ENCODE data around the gene ALDH1L1. TPM values are rescaled to one million over a fixed set of nuclear protein-coding genes. Genes with fewer than 3 reads are reported as not detected.

Gene ALDH1L1
- total and polyA plus RNA-seq, 2 experiments from 2014 or later, result 1.0 to 1.3 TPM

DNA sequence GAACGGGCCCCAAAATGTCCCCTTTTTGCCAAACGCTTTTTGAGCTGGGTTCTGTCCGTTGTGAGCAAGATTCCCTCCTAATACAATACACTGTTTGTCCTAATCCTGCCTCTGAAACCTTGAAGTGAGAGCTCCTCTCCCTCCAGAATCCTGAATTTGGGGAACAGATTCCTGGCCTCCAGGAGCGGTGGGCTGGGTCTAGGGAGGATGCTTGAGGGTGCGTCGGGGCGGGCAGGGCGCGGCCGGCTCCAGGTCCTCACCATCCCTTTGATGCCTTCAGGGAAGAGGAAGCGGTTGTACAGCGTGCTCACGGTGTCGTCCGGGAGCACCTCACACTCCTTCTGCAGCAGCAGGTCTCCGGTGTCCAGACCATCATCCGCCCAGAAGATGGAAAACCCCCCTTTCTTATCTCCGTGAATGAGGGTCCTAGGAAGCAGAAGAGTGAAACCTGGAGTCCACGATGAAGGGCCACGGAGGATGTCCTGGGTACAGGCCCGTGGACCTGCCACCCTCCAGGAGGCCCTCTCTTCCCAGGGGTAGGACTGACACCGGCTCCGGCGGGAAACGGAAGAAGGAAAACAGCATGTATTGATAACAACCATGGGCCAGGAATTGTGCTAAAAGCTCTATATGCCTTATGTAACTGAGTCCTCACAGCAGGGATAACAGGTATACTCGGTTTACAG is 23.2 kb downstream of the ALDH1L1 start:
- Histone ChIP-seq H3K4me1 (ENCODE audit: insufficient read depth) (no peaks in the 10 kb centered on the region), H3K4me3 (no peak overlapping the region), H3K27ac (ENCODE audit: low read depth) (no peak overlapping the region), H3F3A (replicated peaks; ENCODE audit: low read depth) (no peaks in the 10 kb centered on the region), H3K36me3 (ENCODE audit: insufficient read depth) (no peaks in the 10 kb centered on the region), H3K27me3 (ENCODE audit: insufficient read depth) (no peaks in the 10 kb centered on the region), H3K9me2 (ENCODE audit: insufficient read depth) (no peaks in the 10 kb centered on the region), H2AFZ (no peak overlapping the region), H3K4me2 (no peak overlapping the region), H4K20me1 (replicated peaks; ENCODE audit: insufficient read depth) (no peaks in the 10 kb centered on the region), H3K79me2 (replicated peaks; ENCODE audit: insufficient read depth) (no peaks in the 10 kb centered on the region)
- no peak overlapping the region for H3K4me3 Mint-ChIP-seq
- DNase-seq (ENCODE audit: low spot score), result no peak
- H3K27ac Mint-ChIP-seq, result no peak overlapping the region
- peaks cover 2% of the 10 kb centered on the region; the same call in 1 of the 3 replicates for H3K9me3 Mint-ChIP-seq
- H3K36me3 Mint-ChIP-seq (ENCODE audit: low read depth), result peaks cover 3% of the 10 kb centered on the region; the same call in 1 of the 3 replicates
- no peaks in the 10 kb centered on the region; the same call in 2 of the 3 replicates for H3K4me1 Mint-ChIP-seq
- ATAC-seq, result no peak
- TF ChIP-seq, protein P1, sequence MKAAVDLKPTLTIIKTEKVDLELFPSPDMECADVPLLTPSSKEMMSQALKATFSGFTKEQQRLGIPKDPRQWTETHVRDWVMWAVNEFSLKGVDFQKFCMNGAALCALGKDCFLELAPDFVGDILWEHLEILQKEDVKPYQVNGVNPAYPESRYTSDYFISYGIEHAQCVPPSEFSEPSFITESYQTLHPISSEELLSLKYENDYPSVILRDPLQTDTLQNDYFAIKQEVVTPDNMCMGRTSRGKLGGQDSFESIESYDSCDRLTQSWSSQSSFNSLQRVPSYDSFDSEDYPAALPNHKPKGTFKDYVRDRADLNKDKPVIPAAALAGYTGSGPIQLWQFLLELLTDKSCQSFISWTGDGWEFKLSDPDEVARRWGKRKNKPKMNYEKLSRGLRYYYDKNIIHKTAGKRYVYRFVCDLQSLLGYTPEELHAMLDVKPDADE (IDR thresholded peaks at IDR 0.05), result no peak
- TF ChIP-seq NANOG (IDR thresholded peaks at IDR 0.05; ENCODE audit: borderline replicate concordance) (no peak), STAT1 (IDR thresholded peaks at IDR 0.05; ENCODE audit: unreplicated experiment) (no peak), EZH2phosphoT487 (IDR thresholded peaks at IDR 0.05; ENCODE audit: unreplicated experiment) (no peak), ZNF331 (CRISPR knock-in tag; IDR thresholded peaks at IDR 0.05; ENCODE audit: low read depth) (no peak), EZH2 (IDR thresholded peaks at IDR 0.05; ENCODE audit: low read depth, unreplicated experiment) (no peak), POLR2AphosphoS5 (IDR thresholded peaks at IDR 0.05; ENCODE audit: low read depth) (no peak), CREB1 (CRISPR knock-in tag; IDR thresholded peaks at IDR 0.05; ENCODE audit: low read depth) (no peak), JUNB (IDR thresholded peaks at IDR 0.05; ENCODE audit: unreplicated experiment) (no peak), ZNF114 (CRISPR knock-in tag; IDR thresholded peaks at IDR 0.05) (no peak)
- TF ChIP-seq, protein P2, sequence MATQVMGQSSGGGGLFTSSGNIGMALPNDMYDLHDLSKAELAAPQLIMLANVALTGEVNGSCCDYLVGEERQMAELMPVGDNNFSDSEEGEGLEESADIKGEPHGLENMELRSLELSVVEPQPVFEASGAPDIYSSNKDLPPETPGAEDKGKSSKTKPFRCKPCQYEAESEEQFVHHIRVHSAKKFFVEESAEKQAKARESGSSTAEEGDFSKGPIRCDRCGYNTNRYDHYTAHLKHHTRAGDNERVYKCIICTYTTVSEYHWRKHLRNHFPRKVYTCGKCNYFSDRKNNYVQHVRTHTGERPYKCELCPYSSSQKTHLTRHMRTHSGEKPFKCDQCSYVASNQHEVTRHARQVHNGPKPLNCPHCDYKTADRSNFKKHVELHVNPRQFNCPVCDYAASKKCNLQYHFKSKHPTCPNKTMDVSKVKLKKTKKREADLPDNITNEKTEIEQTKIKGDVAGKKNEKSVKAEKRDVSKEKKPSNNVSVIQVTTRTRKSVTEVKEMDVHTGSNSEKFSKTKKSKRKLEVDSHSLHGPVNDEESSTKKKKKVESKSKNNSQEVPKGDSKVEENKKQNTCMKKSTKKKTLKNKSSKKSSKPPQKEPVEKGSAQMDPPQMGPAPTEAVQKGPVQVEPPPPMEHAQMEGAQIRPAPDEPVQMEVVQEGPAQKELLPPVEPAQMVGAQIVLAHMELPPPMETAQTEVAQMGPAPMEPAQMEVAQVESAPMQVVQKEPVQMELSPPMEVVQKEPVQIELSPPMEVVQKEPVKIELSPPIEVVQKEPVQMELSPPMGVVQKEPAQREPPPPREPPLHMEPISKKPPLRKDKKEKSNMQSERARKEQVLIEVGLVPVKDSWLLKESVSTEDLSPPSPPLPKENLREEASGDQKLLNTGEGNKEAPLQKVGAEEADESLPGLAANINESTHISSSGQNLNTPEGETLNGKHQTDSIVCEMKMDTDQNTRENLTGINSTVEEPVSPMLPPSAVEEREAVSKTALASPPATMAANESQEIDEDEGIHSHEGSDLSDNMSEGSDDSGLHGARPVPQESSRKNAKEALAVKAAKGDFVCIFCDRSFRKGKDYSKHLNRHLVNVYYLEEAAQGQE (IDR thresholded peaks at IDR 0.05; ENCODE audit: unreplicated experiment), result no peak
- TF ChIP-seq, protein P3, sequence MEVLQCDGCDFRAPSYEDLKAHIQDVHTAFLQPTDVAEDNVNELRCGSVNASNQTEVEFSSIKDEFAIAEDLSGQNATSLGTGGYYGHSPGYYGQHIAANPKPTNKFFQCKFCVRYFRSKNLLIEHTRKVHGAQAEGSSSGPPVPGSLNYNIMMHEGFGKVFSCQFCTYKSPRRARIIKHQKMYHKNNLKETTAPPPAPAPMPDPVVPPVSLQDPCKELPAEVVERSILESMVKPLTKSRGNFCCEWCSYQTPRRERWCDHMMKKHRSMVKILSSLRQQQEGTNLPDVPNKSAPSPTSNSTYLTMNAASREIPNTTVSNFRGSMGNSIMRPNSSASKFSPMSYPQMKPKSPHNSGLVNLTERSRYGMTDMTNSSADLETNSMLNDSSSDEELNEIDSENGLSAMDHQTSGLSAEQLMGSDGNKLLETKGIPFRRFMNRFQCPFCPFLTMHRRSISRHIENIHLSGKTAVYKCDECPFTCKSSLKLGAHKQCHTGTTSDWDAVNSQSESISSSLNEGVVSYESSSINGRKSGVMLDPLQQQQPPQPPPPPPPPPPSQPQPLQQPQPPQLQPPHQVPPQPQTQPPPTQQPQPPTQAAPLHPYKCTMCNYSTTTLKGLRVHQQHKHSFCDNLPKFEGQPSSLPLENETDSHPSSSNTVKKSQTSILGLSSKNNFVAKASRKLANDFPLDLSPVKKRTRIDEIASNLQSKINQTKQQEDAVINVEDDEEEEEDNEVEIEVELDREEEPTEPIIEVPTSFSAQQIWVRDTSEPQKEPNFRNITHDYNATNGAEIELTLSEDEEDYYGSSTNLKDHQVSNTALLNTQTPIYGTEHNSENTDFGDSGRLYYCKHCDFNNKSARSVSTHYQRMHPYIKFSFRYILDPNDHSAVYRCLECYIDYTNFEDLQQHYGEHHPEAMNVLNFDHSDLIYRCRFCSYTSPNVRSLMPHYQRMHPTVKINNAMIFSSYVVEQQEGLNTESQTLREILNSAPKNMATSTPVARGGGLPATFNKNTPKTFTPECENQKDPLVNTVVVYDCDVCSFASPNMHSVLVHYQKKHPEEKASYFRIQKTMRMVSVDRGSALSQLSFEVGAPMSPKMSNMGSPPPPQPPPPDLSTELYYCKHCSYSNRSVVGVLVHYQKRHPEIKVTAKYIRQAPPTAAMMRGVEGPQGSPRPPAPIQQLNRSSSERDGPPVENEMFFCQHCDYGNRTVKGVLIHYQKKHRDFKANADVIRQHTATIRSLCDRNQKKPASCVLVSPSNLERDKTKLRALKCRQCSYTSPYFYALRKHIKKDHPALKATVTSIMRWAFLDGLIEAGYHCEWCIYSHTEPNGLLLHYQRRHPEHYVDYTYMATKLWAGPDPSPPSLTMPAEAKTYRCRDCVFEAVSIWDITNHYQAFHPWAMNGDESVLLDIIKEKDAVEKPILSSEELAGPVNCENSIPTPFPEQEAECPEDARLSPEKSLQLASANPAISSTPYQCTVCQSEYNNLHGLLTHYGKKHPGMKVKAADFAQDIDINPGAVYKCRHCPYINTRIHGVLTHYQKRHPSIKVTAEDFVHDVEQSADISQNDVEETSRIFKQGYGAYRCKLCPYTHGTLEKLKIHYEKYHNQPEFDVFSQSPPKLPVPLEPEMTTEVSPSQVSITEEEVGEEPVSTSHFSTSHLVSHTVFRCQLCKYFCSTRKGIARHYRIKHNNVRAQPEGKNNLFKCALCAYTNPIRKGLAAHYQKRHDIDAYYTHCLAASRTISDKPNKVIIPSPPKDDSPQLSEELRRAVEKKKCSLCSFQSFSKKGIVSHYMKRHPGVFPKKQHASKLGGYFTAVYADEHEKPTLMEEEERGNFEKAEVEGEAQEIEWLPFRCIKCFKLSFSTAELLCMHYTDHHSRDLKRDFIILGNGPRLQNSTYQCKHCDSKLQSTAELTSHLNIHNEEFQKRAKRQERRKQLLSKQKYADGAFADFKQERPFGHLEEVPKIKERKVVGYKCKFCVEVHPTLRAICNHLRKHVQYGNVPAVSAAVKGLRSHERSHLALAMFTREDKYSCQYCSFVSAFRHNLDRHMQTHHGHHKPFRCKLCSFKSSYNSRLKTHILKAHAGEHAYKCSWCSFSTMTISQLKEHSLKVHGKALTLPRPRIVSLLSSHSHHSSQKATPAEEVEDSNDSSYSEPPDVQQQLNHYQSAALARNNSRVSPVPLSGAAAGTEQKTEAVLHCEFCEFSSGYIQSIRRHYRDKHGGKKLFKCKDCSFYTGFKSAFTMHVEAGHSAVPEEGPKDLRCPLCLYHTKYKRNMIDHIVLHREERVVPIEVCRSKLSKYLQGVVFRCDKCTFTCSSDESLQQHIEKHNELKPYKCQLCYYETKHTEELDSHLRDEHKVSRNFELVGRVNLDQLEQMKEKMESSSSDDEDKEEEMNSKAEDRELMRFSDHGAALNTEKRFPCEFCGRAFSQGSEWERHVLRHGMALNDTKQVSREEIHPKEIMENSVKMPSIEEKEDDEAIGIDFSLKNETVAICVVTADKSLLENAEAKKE (CRISPR knock-in tag; IDR thresholded peaks at IDR 0.05), result no peak
- TF ChIP-seq, protein P4, sequence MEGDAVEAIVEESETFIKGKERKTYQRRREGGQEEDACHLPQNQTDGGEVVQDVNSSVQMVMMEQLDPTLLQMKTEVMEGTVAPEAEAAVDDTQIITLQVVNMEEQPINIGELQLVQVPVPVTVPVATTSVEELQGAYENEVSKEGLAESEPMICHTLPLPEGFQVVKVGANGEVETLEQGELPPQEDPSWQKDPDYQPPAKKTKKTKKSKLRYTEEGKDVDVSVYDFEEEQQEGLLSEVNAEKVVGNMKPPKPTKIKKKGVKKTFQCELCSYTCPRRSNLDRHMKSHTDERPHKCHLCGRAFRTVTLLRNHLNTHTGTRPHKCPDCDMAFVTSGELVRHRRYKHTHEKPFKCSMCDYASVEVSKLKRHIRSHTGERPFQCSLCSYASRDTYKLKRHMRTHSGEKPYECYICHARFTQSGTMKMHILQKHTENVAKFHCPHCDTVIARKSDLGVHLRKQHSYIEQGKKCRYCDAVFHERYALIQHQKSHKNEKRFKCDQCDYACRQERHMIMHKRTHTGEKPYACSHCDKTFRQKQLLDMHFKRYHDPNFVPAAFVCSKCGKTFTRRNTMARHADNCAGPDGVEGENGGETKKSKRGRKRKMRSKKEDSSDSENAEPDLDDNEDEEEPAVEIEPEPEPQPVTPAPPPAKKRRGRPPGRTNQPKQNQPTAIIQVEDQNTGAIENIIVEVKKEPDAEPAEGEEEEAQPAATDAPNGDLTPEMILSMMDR (conservative IDR thresholded peaks at IDR 0.05; ENCODE audit: low read depth in 2 of 2), result no peak
- peaks cover 13% of the 10 kb centered on the region for H3K27me3 Mint-ChIP-seq (ENCODE audit: insufficient read depth, low read depth, poor library complexity)
